ENCODE data around the gene ZP4. TPM values are rescaled to one million over a fixed set of nuclear protein-coding genes. Genes with fewer than 3 reads are reported as not detected.

The ZP4 gene
- total and polyA plus RNA-seq, 2 of the 8 experiments (the other 6 are each of a cell fraction or from before 2014, with no cell fraction given) = not detected

DNA sequence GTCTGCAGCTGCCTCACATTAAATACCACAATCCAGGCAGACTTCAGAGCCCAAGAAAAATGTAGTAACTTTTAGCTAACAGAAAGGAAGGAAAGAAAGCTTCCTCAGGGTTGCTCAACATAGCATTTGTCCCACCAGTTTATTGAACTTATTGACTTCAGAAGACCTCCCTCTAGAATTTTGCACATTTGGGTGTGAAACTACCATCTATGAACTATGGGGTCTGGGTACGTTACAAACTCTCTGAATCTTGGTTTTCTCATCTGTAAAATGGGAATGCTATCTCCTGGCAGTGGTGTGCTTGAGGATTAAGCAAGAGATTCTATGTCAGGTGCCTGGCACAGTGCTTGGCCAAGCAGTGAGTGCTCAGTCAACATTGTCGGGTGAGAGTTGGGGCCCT, at the start of gene ZP4 (continued):
- no peak for TF ChIP-seq SIRT6 (IDR thresholded peaks at IDR 0.05; ENCODE audit: low read length)
- no peak for TF ChIP-seq SIX5 (IDR thresholded peaks at IDR 0.05; ENCODE audit: low read depth, low read length)
- TF ChIP-seq MAFK (IDR thresholded peaks at IDR 0.05; ENCODE audit: low read depth, low read length) = no peak
